RWPE2 (cell line): ENCODE results near the gene TAAR9.

ENCODE experiments used
- ATAC-seq: fragments of 200-7000 bp; cut with Tn5 transposase; 3 replicates; pipeline ENCODE4 v1.9.1; 2021; ENCODE audit warnings: low read depth
- DNase-seq: peaks from one replicate; pipeline ENCODE4 v3.0.0-alpha.2; 2020; ENCODE audit warnings: low spot score
- H3K27ac ChIP-seq: fragments of 450-650 bp; 2 replicates; pipeline ENCODE4 v1.5.1; 2017; ENCODE audit warnings: mild to moderate bottlenecking; ENCODE audit not compliant: poor library complexity, severe bottlenecking
- H3K27me3 ChIP-seq: fragments of 250-450 bp; sonication (Bioruptor Pico); 2 replicates; pipeline ENCODE4 v1.5.1; 2021; ENCODE audit warnings: mild to moderate bottlenecking, moderate library complexity; ENCODE audit not compliant: insufficient read depth, poor library complexity, severe bottlenecking
- H3K36me3 ChIP-seq: fragments of 250-450 bp; sonication (Bioruptor Pico); 2 replicates; pipeline ENCODE4 v1.5.1; 2020; ENCODE audit warnings: low read depth, mild to moderate bottlenecking, moderate library complexity
- H3K4me1 ChIP-seq: fragments of 250-450 bp; sonication (Bioruptor Pico); 2 replicates; pipeline ENCODE4 v1.5.1; 2021; ENCODE audit warnings: mild to moderate bottlenecking, moderate library complexity; ENCODE audit not compliant: insufficient read depth, poor library complexity, severe bottlenecking
- H3K4me3 ChIP-seq: fragments of 250-450 bp; sonication (Bioruptor Pico); 2 replicates; pipeline ENCODE4 v1.5.1; 2021; ENCODE audit warnings: mild to moderate bottlenecking, moderate library complexity; ENCODE audit not compliant: severe bottlenecking
- H3K9me3 ChIP-seq: fragments of 250-450 bp; sonication (Bioruptor Pico); 2 replicates; pipeline ENCODE4 v1.5.1; 2021; ENCODE audit warnings: mild to moderate bottlenecking, moderate library complexity; ENCODE audit not compliant: severe bottlenecking
- CTCF ChIP-seq: fragments of 450-650 bp; IDR thresholded peaks from one replicate; pipeline ENCODE4 v1.5.1; 2017; ENCODE audit warnings: mild to moderate bottlenecking, moderate library complexity; ENCODE audit not compliant: poor library complexity, severe bottlenecking

TAAR9 gene

GRCh38 chr6:132499757-132500156 lies 38.3 kb upstream of the TAAR9 start:
- 0 out of 3 replicates have a peak, but pooled peaks have one; percentile 19 for ATAC-seq
- no peak for TF ChIP-seq CTCF
- Histone ChIP-seq H3K9me3 (no peaks in the 10 kb centered on the region), H3K27ac (no peak overlapping the region), H3K27me3 (no peaks in the 10 kb centered on the region), H3K36me3 (peaks cover 6% of the 10 kb centered on the region), H3K4me3 (no peak overlapping the region), H3K4me1 (no peaks in the 10 kb centered on the region)
- DNase-seq, result no peak

GRCh38 chr6:132504757-132505156 lies 33.3 kb upstream of the TAAR9 start:
- ATAC-seq (no peak), DNase-seq (no peak)
- Histone ChIP-seq H3K4me3 (no peak overlapping the region), H3K4me1 (no peaks in the 10 kb centered on the region), H3K27me3 (no peaks in the 10 kb centered on the region), H3K9me3 (no peaks in the 10 kb centered on the region), H3K27ac (no peak overlapping the region), H3K36me3 (peaks cover 9% of the 10 kb centered on the region; the same call in 1 of the 2 replicates)
- TF ChIP-seq CTCF, result no peak

- DNase-seq (no peak), ATAC-seq (no peak)
- TF ChIP-seq CTCF, result no peak
- Histone ChIP-seq H3K27me3 (no peaks in the 10 kb centered on the region), H3K36me3 (peaks cover 9% of the 10 kb centered on the region; the same call in 1 of the 2 replicates), H3K27ac (no peak overlapping the region), H3K9me3 (no peaks in the 10 kb centered on the region), H3K4me3 (no peak overlapping the region), H3K4me1 (peaks cover under 1% of the 10 kb centered on the region)
These were observed 32.9 kb upstream of the TAAR9 start for GRCh38 chr6:132505158-132505557.

GRCh38 chr6:132506461-132506860 lies 31.6 kb upstream of the TAAR9 start:
- DNase-seq (no peak), ATAC-seq (no peak)
- H3K4me1 ChIP-seq, result peaks cover 7% of the 10 kb centered on the region
- no peak overlapping the region for H3K27ac ChIP-seq
- no peak for TF ChIP-seq CTCF
- no peaks in the 10 kb centered on the region for H3K9me3 ChIP-seq
- no peaks in the 10 kb centered on the region for H3K27me3 ChIP-seq
- H3K36me3 ChIP-seq, result peaks cover 9% of the 10 kb centered on the region; the same call in 1 of the 2 replicates
- H3K4me3 ChIP-seq, result no peak overlapping the region

- no peak for TF ChIP-seq CTCF
- peaks cover 11% of the 10 kb centered on the region for H3K4me1 ChIP-seq
- no peak overlapping the region for H3K4me3 ChIP-seq
- no peak overlapping the region for H3K27ac ChIP-seq
- H3K27me3 ChIP-seq, result no peaks in the 10 kb centered on the region
- peaks cover 4% of the 10 kb centered on the region for H3K9me3 ChIP-seq
- DNase-seq (no peak), ATAC-seq (no peak)
- H3K36me3 ChIP-seq, result peaks cover 6% of the 10 kb centered on the region; the same call in 1 of the 2 replicates
These were observed 30.9 kb upstream of the TAAR9 start for GRCh38 chr6:132506869-132507808.
